H1 (cell line): ENCODE results near the gene ZFP1. TPM values are rescaled to one million over a fixed set of nuclear protein-coding genes. Genes with fewer than 3 reads are reported as not detected.

Source experiments
- CTCF ChIA-PET: fragments of 300-600 bp; sonication (Branson Sonifier 250); formaldehyde crosslinking; loops from one replicate; lab custom pipeline; 2021; ENCODE audit not compliant: partially characterized antibody; lab: Charles Lee
- POLR2A ChIA-PET: fragments of 300-600 bp; sonication (Branson Sonifier 250); formaldehyde crosslinking; loops from one replicate; lab custom pipeline; 2021; ENCODE audit warnings: inconsistent platforms; ENCODE audit not compliant: partially characterized antibody; lab: Charles Lee
- DNase-seq, 2 experiments: peaks; one replicate each; pipeline versions ENCODE4 v3.0.0 to v3.0.0-alpha.2; 2010 to 2022; ENCODE audit warnings: low spot score in 2 of 2, low read depth in 1 of 2, mixed read lengths in 1 of 2
- FAIRE-seq: peaks from 2 replicates; lab custom pipeline; 2011; peaks lifted over from hg19 to GRCh38; lab: Jason Lieb, UNC
- H2AFZ ChIP-seq: 2 replicates; pipeline ENCODE4 v1.8.1; 2012; ENCODE audit warnings: low read length, inconsistent platforms
- H2AK5ac ChIP-seq: 2 replicates; pipeline ENCODE4 v1.6.1; 2013; ENCODE audit warnings: low read depth, low read length
- H2BK120ac ChIP-seq: replicated peaks from 2 replicates; pipeline ENCODE3; 2013; ENCODE audit warnings: low read depth, low read length, inconsistent platforms
- H2BK12ac ChIP-seq: 2 replicates; pipeline ENCODE4 v1.6.1; 2013; ENCODE audit warnings: low read depth, low read length
- H2BK15ac ChIP-seq: 2 replicates; pipeline ENCODE4 v1.6.1; 2013; ENCODE audit warnings: low read length
- H2BK20ac ChIP-seq: 2 replicates; pipeline ENCODE4 v1.6.1; 2013; ENCODE audit warnings: low read length
- H2BK5ac ChIP-seq: 2 replicates; pipeline ENCODE4 v1.6.1; 2013; ENCODE audit warnings: low read depth, low read length
- H3K14ac ChIP-seq: 2 replicates; pipeline ENCODE4 v1.6.1; 2013; ENCODE audit warnings: inconsistent platforms; ENCODE audit not compliant: insufficient read length
- H3K18ac ChIP-seq: 2 replicates; pipeline ENCODE4 v1.6.1; 2013; ENCODE audit warnings: low read length; ENCODE audit errors: extremely low read depth
- H3K23ac ChIP-seq: 2 replicates; pipeline ENCODE4 v1.6.1; 2013; ENCODE audit warnings: inconsistent platforms; ENCODE audit not compliant: insufficient read length
- H3K23me2 ChIP-seq: 2 replicates; pipeline ENCODE4 v1.6.1; 2013; ENCODE audit warnings: low read depth, low read length
- H3K27ac ChIP-seq: 2 replicates; pipeline ENCODE4 v1.6.1; 2011; ENCODE audit warnings: low read depth, low read length, inconsistent platforms
- H3K27me3 ChIP-seq, 4 experiments: replicated peaks in 1 of 4; 1 replicate in 1 of 4; 2 replicates in 3 of 4; pipeline versions ENCODE4 v1.6.1 to v1.8.1; 2011 to 2013; ENCODE audit warnings: low read length in 3 of 4, mild to moderate bottlenecking in 3 of 4, inconsistent platforms in 2 of 4, mixed read lengths in 2 of 4, moderate library complexity in 1 of 4; ENCODE audit not compliant: control insufficient read depth in 3 of 4, insufficient read depth in 3 of 4; ENCODE audit errors: extremely low read depth in 1 of 4
- H3K36me3 ChIP-seq, 4 experiments: 2 replicates each; pipeline versions ENCODE4 v1.6.1 to v1.8.1; 2011 to 2013; ENCODE audit warnings: mild to moderate bottlenecking in 4 of 4, low read length in 3 of 4, moderate library complexity in 2 of 4, control low read depth in 1 of 4, inconsistent platforms in 1 of 4; ENCODE audit not compliant: insufficient read depth in 4 of 4, control insufficient read depth in 2 of 4
- H3K4ac ChIP-seq: replicated peaks from 2 replicates; pipeline ENCODE3; 2013; ENCODE audit warnings: low read length, low read depth, mixed read lengths, inconsistent platforms; ENCODE audit not compliant: insufficient read length
- H3K4me1 ChIP-seq, 4 experiments: replicated peaks in 1 of 4; 1 replicate in 1 of 4; 2 replicates in 3 of 4; pipeline versions ENCODE4 v1.6.1 to v1.8.1; 2011 to 2013; ENCODE audit warnings: low read length in 3 of 4, inconsistent platforms in 2 of 4, mixed read lengths in 1 of 4; ENCODE audit not compliant: insufficient read depth in 4 of 4, control insufficient read depth in 3 of 4
- H3K4me2 ChIP-seq, 2 experiments: 2 replicates each; pipeline versions ENCODE4 v1.6.1 to v1.8.1; 2011 to 2013; ENCODE audit warnings: low read depth in 2 of 2, low read length in 2 of 2, control low read depth in 1 of 2, inconsistent platforms in 1 of 2, mild to moderate bottlenecking in 1 of 2; ENCODE audit not compliant: insufficient read depth in 1 of 2
- H3K4me3 ChIP-seq, 4 experiments: fragments of 200-600, 300-600 bp in 1 of 4; sonication (generic), shearing (Covaris generic), sonication (Bioruptor Twin) in 1 of 4; 2 replicates each; pipeline versions ENCODE4 v1.5.1 to v1.8.1; 2011 to 2016; ENCODE audit warnings: low read length in 4 of 4, low read depth in 3 of 4, control low read depth in 2 of 4, inconsistent platforms in 2 of 4, mild to moderate bottlenecking in 2 of 4, mixed read lengths in 1 of 4, moderate library complexity in 1 of 4; ENCODE audit not compliant: insufficient read depth in 2 of 4; ENCODE audit errors: extremely low read depth in 1 of 4
- H3K56ac ChIP-seq: replicated peaks from 2 replicates; pipeline ENCODE3; 2013; ENCODE audit warnings: low read depth, mild to moderate bottlenecking, mixed read lengths, low read length, inconsistent platforms; ENCODE audit not compliant: insufficient read length
- H3K79me1 ChIP-seq: 2 replicates; pipeline ENCODE4 v1.6.1; 2013; ENCODE audit warnings: low read depth, low read length, control low read depth
- H3K79me2 ChIP-seq, 2 experiments: 2 replicates each; pipeline versions ENCODE4 v1.6.1 to v1.8.1; 2012 to 2013; ENCODE audit warnings: low read length in 2 of 2, mild to moderate bottlenecking in 2 of 2, inconsistent platforms in 1 of 2; ENCODE audit not compliant: insufficient read depth in 2 of 2, control insufficient read depth in 1 of 2
- H3K9ac ChIP-seq, 4 experiments: replicated peaks in 1 of 4; 1 replicate in 1 of 4; 2 replicates in 3 of 4; pipeline versions ENCODE4 v1.6.1 to v1.8.1; 2011 to 2013; ENCODE audit warnings: low read depth in 3 of 4, low read length in 3 of 4, control low read depth in 2 of 4, mild to moderate bottlenecking in 2 of 4, moderate library complexity in 2 of 4, inconsistent platforms in 1 of 4; ENCODE audit errors: extremely low read depth in 1 of 4
- H3K9me3 ChIP-seq, 2 experiments: 2 replicates each; pipeline versions ENCODE4 v1.6.1 to v1.8.1; 2012 to 2013; ENCODE audit warnings: mild to moderate bottlenecking in 2 of 2, moderate library complexity in 2 of 2, control low read depth in 1 of 2, inconsistent platforms in 1 of 2, low read depth in 1 of 2, low read length in 1 of 2, mixed read lengths in 1 of 2; ENCODE audit not compliant: insufficient read depth in 2 of 2
- H4K20me1 ChIP-seq, 2 experiments: replicated peaks in 1 of 2; 2 replicates each; pipeline versions ENCODE3 to v1.8.1; 2011 to 2013; ENCODE audit warnings: inconsistent platforms in 2 of 2, low read length in 2 of 2, mild to moderate bottlenecking in 1 of 2; ENCODE audit not compliant: insufficient read depth in 2 of 2, control insufficient read depth in 1 of 2
- H4K5ac ChIP-seq: 2 replicates; pipeline ENCODE4 v1.6.1; 2013; ENCODE audit warnings: low read length, low read depth, mixed read lengths, inconsistent platforms; ENCODE audit not compliant: insufficient read length
- H4K8ac ChIP-seq: 2 replicates; pipeline ENCODE4 v1.8.0; 2013; ENCODE audit warnings: mild to moderate bottlenecking, moderate library complexity, low read length, inconsistent platforms; ENCODE audit not compliant: insufficient read depth; ENCODE audit errors: extremely low read depth
- H4K91ac ChIP-seq: replicated peaks from 2 replicates; pipeline ENCODE3; 2013; ENCODE audit warnings: low read length, mixed read lengths, inconsistent platforms; ENCODE audit not compliant: insufficient read length
- ASH2L ChIP-seq: fragments of 200-600, 300-600 bp; sonication (generic); IDR thresholded peaks from one replicate; pipeline ENCODE4 v1.7.1; 2017; ENCODE audit warnings: low read length
- ATF3 ChIP-seq: IDR thresholded peaks from 2 replicates; pipeline ENCODE4 v1.6.1; 2011; ENCODE audit warnings: low read depth, mild to moderate bottlenecking, low read length; ENCODE audit not compliant: insufficient read depth
- CBX5 ChIP-seq: fragments of 300-800, 300-1000 bp; sonication (generic); IDR thresholded peaks from 2 replicates; pipeline ENCODE4 v1.7.1; 2016; ENCODE audit warnings: antibody characterized with exemption, low read length, low read depth
- CEBPB ChIP-seq: IDR thresholded peaks from 2 replicates; pipeline ENCODE4 v1.6.1; 2012; ENCODE audit warnings: low read depth, low read length
- CHD2 ChIP-seq: IDR thresholded peaks from 2 replicates; pipeline ENCODE4 v1.6.1; 2012; ENCODE audit warnings: low read length, improper control_type of control experiment
- CTCF ChIP-seq, 3 experiments: IDR thresholded peaks; 1 replicate in 2 of 3; 2 replicates in 1 of 3; pipeline versions ENCODE4 v1.5.1 to v1.6.1; 2011; ENCODE audit warnings: low read length in 3 of 3, mild to moderate bottlenecking in 3 of 3, inconsistent platforms in 2 of 3, low read depth in 1 of 3, moderate library complexity in 1 of 3; ENCODE audit not compliant: insufficient read depth in 1 of 3; ENCODE audit errors: control extremely low read depth in 1 of 3
- KDM5A ChIP-seq: fragments of 200-600 bp; IDR thresholded peaks from 2 replicates; pipeline ENCODE4 v1.7.1; 2012; ENCODE audit warnings: mild to moderate bottlenecking, low read length, inconsistent platforms, mixed read lengths
- PHF8 ChIP-seq: fragments of 200-600 bp; sonication (generic); conservative IDR thresholded peaks from 2 replicates; pipeline ENCODE4 v1.7.1; 2012; ENCODE audit warnings: low read depth, mild to moderate bottlenecking, inconsistent platforms, low read length, moderate library complexity
- POLR2A ChIP-seq, 2 experiments: IDR thresholded peaks; 1 replicate in 1 of 2; 2 replicates in 1 of 2; pipeline ENCODE4 v1.6.1; 2011; ENCODE audit warnings: low read depth in 2 of 2, low read length in 2 of 2, mild to moderate bottlenecking in 2 of 2; ENCODE audit errors: control extremely low read depth in 1 of 2
- SAP30 ChIP-seq: fragments of 300-600 bp; sonication (generic); IDR thresholded peaks from 2 replicates; pipeline ENCODE4 v1.7.1; 2012; ENCODE audit warnings: low read length, moderate library complexity, mild to moderate bottlenecking, inconsistent platforms; ENCODE audit not compliant: insufficient read depth, insufficient replicate concordance
- SP4 ChIP-seq: IDR thresholded peaks from 2 replicates; pipeline ENCODE4 v1.6.1; 2012; ENCODE audit warnings: low read length, inconsistent platforms
- TAF7 ChIP-seq: optimal IDR thresholded peaks from 2 replicates; pipeline ENCODE3; 2011; ENCODE audit warnings: low read depth, mild to moderate bottlenecking, inconsistent platforms, low read length, moderate library complexity, borderline replicate concordance
- WGBS, 2 experiments: shearing (Covaris generic) in 1 of 2; methylation state at CpG; one replicate each; pipeline versions ENCODE4 v1.1.6 to v1.1.7; 2013 to 2015; ENCODE audit warnings: low lambda C conversion rate in 2 of 2, mixed read lengths in 2 of 2, inconsistent platforms in 1 of 2, low coverage in 1 of 2, missing lambda C conversion rate in 1 of 2; ENCODE audit not compliant: insufficient replicate concordance in 2 of 2, insufficient coverage in 1 of 2, insufficient read length in 1 of 2; ENCODE audit errors: extremely low coverage in 1 of 2, missing lambda C conversion rate in 1 of 2; 5-methylcytosine and 5-hydroxymethylcytosine counted together
- polyA plus RNA-seq, 7 experiments: library from polyadenylated mRNA; depleted of rRNA in 3 of 7; stranded (reverse) in 5 of 7; unstranded in 2 of 7; fragments of >200 nt in 5 of 7; fragments of 200-250 nt in 2 of 7; gene quantifications; 1 replicate in 5 of 7; 2 replicates in 1 of 7; 4 replicates in 1 of 7; pipeline versions ENCODE4 v1.2.1 to v1.2.3, GENCODE V29; 2011 to 2013; ENCODE audit warnings: missing spikeins in 2 of 7, mixed read lengths in 2 of 7
- total RNA-seq: library from RNA; stranded (reverse); fragmentation: NEBNext Ultra II Directional; extraction: Animal tissue kit (Norgen Biotek cat#: 25700); gene quantifications from 2 replicates; pipeline ENCODE4 v1.2.1, GENCODE V29; 2021

The ZFP1 gene
- total and polyA plus RNA-seq, 2 of the 8 experiments (the other 6 are each of a cell fraction or from before 2014, with no cell fraction given), result 4.0 to 11.2 TPM

- Histone ChIP-seq H3K4ac (no peak overlapping the region), H4K5ac (no peak overlapping the region), H3K9ac (no peak overlapping the region), H3K79me2 (no peaks in the 10 kb centered on the region), H2AK5ac (no peak overlapping the region), H3K27ac (no peak overlapping the region), H3K36me3 (no peaks in the 10 kb centered on the region), H3K23me2 (no peaks in the 10 kb centered on the region; the same call in 1 of the 2 replicates), H3K4me2 (no peak overlapping the region), H2BK120ac (no peak overlapping the region), H3K23ac (no peak overlapping the region), H2BK5ac (no peak overlapping the region), H3K4me1 (peaks cover 0 to 7% (median 0%) of the 10 kb centered on the region in 4 experiments; a peak in 1 of 7 replicates), H2AFZ (no peak overlapping the region), H4K20me1 (no peaks in the 10 kb centered on the region), H2BK20ac (no peak overlapping the region), H4K91ac (no peak overlapping the region), H3K4me3 (no peak overlapping the region), H2BK15ac (no peak overlapping the region), H4K8ac (no peak overlapping the region), H2BK12ac (no peak overlapping the region), H3K56ac (no peak overlapping the region), H3K18ac (no peak overlapping the region), H3K27me3 (no peaks in the 10 kb centered on the region), H3K79me1 (no peaks in the 10 kb centered on the region), H3K9me3 (no peaks in the 10 kb centered on the region), H3K14ac (no peak overlapping the region)
- FAIRE-seq (no peak), DNase-seq (no peak)
- POLR2A ChIA-PET, result no interaction called here
- CTCF ChIA-PET, result interaction anchor here (1.5 kb wide), 1 partner anchor 27 kb away, joined by 7 read pairs; no protein-coding TSS in a partner anchor
- WGBS, 2 experiments, result 97% methylated on average over 5 of the region's 5 CpGs; no CpG with 5 or more reads in 1 of the 2 experiments
- TF ChIP-seq ASH2L, result no peak
- no peak for TF ChIP-seq PHF8
- no peak for TF ChIP-seq POLR2A (IDR thresholded peaks at IDR 0.05; ENCODE audit: control extremely low read depth in 1 of 2, low read depth in 2 of 2, low read length in 2 of 2)
- no peak for TF ChIP-seq CTCF (IDR thresholded peaks at IDR 0.05; ENCODE audit: control extremely low read depth in 1 of 3, insufficient read depth in 1 of 3, low read depth in 1 of 3, low read length in 3 of 3)
- TF ChIP-seq ATF3, result no peak
- no peak for TF ChIP-seq CHD2
- no peak for TF ChIP-seq CBX5
- no peak for TF ChIP-seq SP4
- TF ChIP-seq CEBPB, result no peak
- no peak for TF ChIP-seq SAP30
- no peak for TF ChIP-seq KDM5A
- no peak for TF ChIP-seq TAF7
Measured at GRCh38 chr16:75139498-75139897, 8.8 kb upstream of the ZFP1 start.
